ENCODE data around the gene GPR137.
A peak's percentile ranks its signal among the peaks of the same experiment; 100 is the strongest.

GPR137 gene

DNA sequence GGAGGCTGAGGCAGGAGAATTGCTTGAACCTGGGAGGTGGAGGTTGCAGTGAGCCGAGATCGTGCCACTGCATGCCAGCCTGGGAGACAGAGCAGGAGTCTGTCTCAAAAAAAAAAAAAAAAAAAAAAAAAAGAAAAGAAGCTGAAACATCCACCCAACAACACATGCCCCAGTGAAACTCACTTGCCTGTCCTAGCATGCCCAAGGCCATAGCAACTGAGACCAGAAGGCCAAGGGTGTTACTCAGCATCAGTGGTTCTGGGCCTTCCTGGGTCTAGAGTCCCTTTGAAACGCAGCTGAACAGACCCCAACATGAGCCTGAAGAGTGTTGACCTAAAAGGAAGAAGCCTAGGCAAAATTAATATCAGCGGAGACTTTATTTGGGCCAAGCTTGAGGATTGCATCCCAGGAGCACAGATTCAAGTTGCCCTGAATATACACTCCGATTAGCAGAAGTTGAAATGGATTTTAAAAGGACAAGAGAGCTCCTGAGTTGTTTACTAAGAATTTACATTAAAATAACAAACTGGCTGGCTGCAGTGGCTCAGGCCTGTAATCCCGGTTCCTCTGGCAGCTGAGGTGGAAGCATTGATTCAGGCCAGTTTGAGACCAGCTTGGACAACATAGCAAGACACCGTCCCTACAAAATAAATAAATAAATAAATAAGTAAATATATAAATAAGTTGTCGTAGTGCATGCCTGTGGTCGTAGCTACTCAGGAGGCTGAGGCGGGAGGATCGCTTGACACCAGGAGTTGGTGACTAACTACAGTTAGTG, 39.2 kb downstream of the GPR137 start:
- Histone ChIP-seq H3K27ac (ENCODE audit: extremely low read depth, low read depth, low read length) (no peak overlapping the region), H3K4me1 (ENCODE audit: control insufficient read depth, insufficient read depth, low read length) (no peaks in the 10 kb centered on the region), H3K36me3 (ENCODE audit: control insufficient read depth in 2 of 2, insufficient read depth in 1 of 2, low read length in 2 of 2) (peaks cover 0 to 34% of the 10 kb centered on the region in 2 experiments; a peak in 1 of 3 replicates), H3K9me3 (ENCODE audit: control insufficient read depth, insufficient read depth, low read depth, low read length) (no peaks in the 10 kb centered on the region), H3K4me3 (ENCODE audit: low read depth, low read length) (no peak overlapping the region)
- ChIA-PET CTCF (interaction anchor here (0.8 to 2.9 kb wide), 3 partner anchors 21 to 30 kb away, joined by 3 to 10 read pairs (median 5); no protein-coding TSS in a partner anchor), POLR2A (interaction anchor here (0.7 to 0.9 kb wide), 2 partner anchors 8 to 1440 kb away, joined by 3 to 6 read pairs; partner anchors contain the start of gene TRMT112)
- TF ChIP-seq ZBTB17 (tag by site-specific recombination; IDR thresholded peaks at IDR 0.05) (peak; percentile 35; the same call in 1 of the 2 replicates), ZNF521 (tag by site-specific recombination; IDR thresholded peaks at IDR 0.05) (no peak), ZNF37A (tag by site-specific recombination; IDR thresholded peaks at IDR 0.05) (no peak), ZNF426 (tag by site-specific recombination; IDR thresholded peaks at IDR 0.05) (peak; percentile 14; the same call in 1 of the 2 replicates), ZNF600 (tag by site-specific recombination; IDR thresholded peaks at IDR 0.05) (no peak), ZNF701 (tag by site-specific recombination; IDR thresholded peaks at IDR 0.05) (no peak), ZNF350 (tag by site-specific recombination; IDR thresholded peaks at IDR 0.05) (no peak)

DNA sequence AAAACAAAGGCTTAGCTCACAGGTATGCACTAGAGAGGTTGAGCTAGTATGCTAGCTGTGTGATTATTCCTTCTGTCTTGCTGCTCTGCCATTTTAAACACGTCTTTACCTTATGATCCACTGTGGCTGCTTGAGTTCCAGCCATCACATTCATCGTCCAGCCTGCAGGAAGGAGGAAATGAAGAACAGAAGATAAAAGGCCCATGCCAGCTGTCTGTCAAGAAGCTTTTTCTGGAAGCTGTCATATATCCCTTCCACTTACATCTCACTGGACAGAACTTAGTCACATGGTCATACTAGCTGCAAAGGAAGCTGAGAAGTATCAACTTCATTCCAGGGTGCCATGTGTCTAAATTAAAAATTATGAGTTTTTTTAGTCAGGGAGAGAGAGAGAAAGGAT, 41.7 kb downstream of the GPR137 start:
- ChIA-PET CTCF (interaction anchor here (0.7 to 1.2 kb wide), 2 partner anchors 10 to 151 kb away, joined by 3 read pairs; partner anchors contain the start of genes PRDX5 and TRMT112), POLR2A (interaction anchor here (0.6 to 1.5 kb wide), 2 partner anchors 10 to 112 kb away, joined by 3 to 5 read pairs; partner anchors contain the start of genes PRDX5 and TRMT112)
- TF ChIP-seq, protein P1, sequence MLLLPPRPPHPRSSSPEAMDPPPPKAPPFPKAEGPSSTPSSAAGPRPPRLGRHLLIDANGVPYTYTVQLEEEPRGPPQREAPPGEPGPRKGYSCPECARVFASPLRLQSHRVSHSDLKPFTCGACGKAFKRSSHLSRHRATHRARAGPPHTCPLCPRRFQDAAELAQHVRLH (tag by site-specific recombination; IDR thresholded peaks at IDR 0.05) = 0 out of 2 replicates have a peak, but pooled peaks have one; percentile 43
- no peak for TF ChIP-seq PRDM1 (tag by site-specific recombination; IDR thresholded peaks at IDR 0.05)

DNA sequence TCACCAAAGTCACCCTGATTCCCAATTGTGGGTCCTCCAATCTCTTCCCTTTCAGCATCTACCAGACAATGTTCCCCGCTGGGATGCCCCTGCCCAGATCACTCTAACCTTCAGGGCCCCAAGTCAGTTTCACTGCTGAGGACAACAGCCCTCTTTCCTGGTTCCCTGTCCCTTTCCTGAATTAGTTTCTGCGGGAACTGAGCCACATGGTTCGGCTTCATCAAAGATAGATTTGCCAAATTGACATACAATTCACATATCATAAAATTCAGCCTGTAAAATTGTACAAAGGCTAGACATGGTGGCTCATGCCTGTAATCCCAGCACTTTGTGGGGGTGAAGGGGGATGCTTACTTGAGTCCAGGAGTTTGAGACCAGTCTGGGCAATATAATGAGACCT, 42.3 kb downstream of the GPR137 start:
- no peak overlapping the region for H3K4me3 ChIP-seq (ENCODE audit: low read depth, low read length)
- ChIA-PET POLR2A (interaction anchor here (0.6 to 1.5 kb wide), 2 partner anchors 10 to 113 kb away, joined by 3 to 5 read pairs; partner anchors contain the start of genes PRDX5 and TRMT112), CTCF (no interaction called here)
- no peak overlapping the region for H3K27ac ChIP-seq (ENCODE audit: extremely low read depth, low read depth, low read length)
- no peaks in the 10 kb centered on the region for H3K4me1 ChIP-seq (ENCODE audit: control insufficient read depth, insufficient read depth, low read length)
- no peaks in the 10 kb centered on the region for H3K9me3 ChIP-seq (ENCODE audit: control insufficient read depth, insufficient read depth, low read depth, low read length)
- no peak for TF ChIP-seq ZNF24 (tag by site-specific recombination; IDR thresholded peaks at IDR 0.05)
- TF ChIP-seq FEZF1 (tag by site-specific recombination; IDR thresholded peaks at IDR 0.05) = no peak
- no peak for TF ChIP-seq OSR2 (tag by site-specific recombination; IDR thresholded peaks at IDR 0.05)
- TF ChIP-seq ZNF335 (tag by site-specific recombination; conservative IDR thresholded peaks at IDR 0.05) = no peak
- no peak for TF ChIP-seq ZNF2 (tag by site-specific recombination; IDR thresholded peaks at IDR 0.05)
- H3K36me3 ChIP-seq (ENCODE audit: control insufficient read depth in 2 of 2, insufficient read depth in 1 of 2, low read length in 2 of 2) = peaks cover 0 to 5% of the 10 kb centered on the region in 2 experiments; a peak in 1 of 3 replicates

More for the DNA sequence above, 41.7 kb downstream of the GPR137 start:
- Histone ChIP-seq H3K36me3 (ENCODE audit: control insufficient read depth in 2 of 2, insufficient read depth in 1 of 2, low read length in 2 of 2) (peaks cover 0 to 11% of the 10 kb centered on the region in 2 experiments; a peak in 1 of 3 replicates), H3K4me3 (ENCODE audit: low read depth, low read length) (no peak overlapping the region), H3K4me1 (ENCODE audit: control insufficient read depth, insufficient read depth, low read length) (no peaks in the 10 kb centered on the region), H3K27ac (ENCODE audit: extremely low read depth, low read depth, low read length) (no peak overlapping the region), H3K9me3 (ENCODE audit: control insufficient read depth, insufficient read depth, low read depth, low read length) (no peaks in the 10 kb centered on the region)

DNA sequence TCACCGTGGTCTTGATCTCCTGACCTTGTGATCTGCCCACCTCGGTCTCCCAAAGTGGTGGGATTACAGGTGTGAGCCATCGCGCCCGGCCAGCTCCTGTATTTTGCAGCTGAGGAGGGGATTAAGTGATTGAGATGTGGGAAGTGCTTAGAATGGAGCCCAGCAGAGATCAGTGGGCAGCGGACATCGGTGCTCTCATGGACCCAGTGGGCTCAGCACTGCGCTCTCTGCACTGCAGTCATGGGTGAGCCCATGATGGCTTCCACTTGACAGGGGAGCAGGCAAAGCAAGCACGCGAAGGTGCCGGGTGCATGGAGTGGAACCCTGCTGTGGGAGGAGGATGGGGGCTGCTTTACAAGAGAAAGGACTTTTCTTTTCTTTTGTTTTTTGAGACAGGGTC, 45.2 kb downstream of the GPR137 start:
- no peak overlapping the region for H3K27ac ChIP-seq (ENCODE audit: extremely low read depth, low read depth, low read length)
- TF ChIP-seq ZNF544 (tag by site-specific recombination; IDR thresholded peaks at IDR 0.05) = no peak
- TF ChIP-seq, protein P2, sequence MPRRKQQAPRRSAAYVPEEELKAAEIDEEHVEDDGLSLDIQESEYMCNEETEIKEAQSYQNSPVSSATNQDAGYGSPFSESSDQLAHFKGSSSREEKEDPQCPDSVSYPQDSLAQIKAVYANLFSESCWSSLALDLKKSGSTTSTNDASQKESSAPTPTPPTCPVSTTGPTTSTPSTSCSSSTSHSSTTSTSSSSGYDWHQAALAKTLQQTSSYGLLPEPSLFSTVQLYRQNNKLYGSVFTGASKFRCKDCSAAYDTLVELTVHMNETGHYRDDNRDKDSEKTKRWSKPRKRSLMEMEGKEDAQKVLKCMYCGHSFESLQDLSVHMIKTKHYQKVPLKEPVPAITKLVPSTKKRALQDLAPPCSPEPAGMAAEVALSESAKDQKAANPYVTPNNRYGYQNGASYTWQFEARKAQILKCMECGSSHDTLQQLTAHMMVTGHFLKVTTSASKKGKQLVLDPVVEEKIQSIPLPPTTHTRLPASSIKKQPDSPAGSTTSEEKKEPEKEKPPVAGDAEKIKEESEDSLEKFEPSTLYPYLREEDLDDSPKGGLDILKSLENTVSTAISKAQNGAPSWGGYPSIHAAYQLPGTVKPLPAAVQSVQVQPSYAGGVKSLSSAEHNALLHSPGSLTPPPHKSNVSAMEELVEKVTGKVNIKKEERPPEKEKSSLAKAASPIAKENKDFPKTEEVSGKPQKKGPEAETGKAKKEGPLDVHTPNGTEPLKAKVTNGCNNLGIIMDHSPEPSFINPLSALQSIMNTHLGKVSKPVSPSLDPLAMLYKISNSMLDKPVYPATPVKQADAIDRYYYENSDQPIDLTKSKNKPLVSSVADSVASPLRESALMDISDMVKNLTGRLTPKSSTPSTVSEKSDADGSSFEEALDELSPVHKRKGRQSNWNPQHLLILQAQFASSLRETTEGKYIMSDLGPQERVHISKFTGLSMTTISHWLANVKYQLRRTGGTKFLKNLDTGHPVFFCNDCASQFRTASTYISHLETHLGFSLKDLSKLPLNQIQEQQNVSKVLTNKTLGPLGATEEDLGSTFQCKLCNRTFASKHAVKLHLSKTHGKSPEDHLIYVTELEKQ (tag by site-specific recombination; IDR thresholded peaks at IDR 0.05; ENCODE audit: borderline replicate concordance) = no peak
- TF ChIP-seq ZNF138 (tag by site-specific recombination; IDR thresholded peaks at IDR 0.05; ENCODE audit: borderline replicate concordance) = no peak
- no peak for TF ChIP-seq ZSCAN16 (tag by site-specific recombination; IDR thresholded peaks at IDR 0.05)
- TF ChIP-seq ZNF391 (tag by site-specific recombination; IDR thresholded peaks at IDR 0.05; ENCODE audit: borderline replicate concordance, low read depth) = no peak
- no peak for TF ChIP-seq ZNF174 (tag by site-specific recombination; IDR thresholded peaks at IDR 0.05)
- H3K36me3 ChIP-seq (ENCODE audit: control insufficient read depth in 2 of 2, insufficient read depth in 1 of 2, low read length in 2 of 2) = no peaks in the 10 kb centered on the region
- no peaks in the 10 kb centered on the region for H3K9me3 ChIP-seq (ENCODE audit: control insufficient read depth, insufficient read depth, low read depth, low read length)
- CTCF ChIA-PET = interaction anchor here (0.6 to 9.6 kb wide), 14 partner anchors 8 to 782 kb away, joined by 3 to 81 read pairs (median 6); partner anchors contain the start of genes ESRRA, PRDX5, RPS6KA4 and TRMT112
- POLR2A ChIA-PET = interaction anchor here (2.8 kb wide), 1 partner anchor 14 kb away, joined by 18 read pairs; the partner anchor contains the start of genes PRDX5 and TRMT112
- H3K4me3 ChIP-seq (ENCODE audit: low read depth, low read length) = no peak overlapping the region
- H3K4me1 ChIP-seq (ENCODE audit: control insufficient read depth, insufficient read depth, low read length) = no peaks in the 10 kb centered on the region
